SW480 (cell line): ENCODE results near the gene OR11H1.
"Not testable (repeated sequence)": the region's sequence is repeated elsewhere in the genome, so short reads cannot be mapped to it uniquely, and the experiment has no call there.

ENCODE experiments used
- DNase-seq: peaks from one replicate; pipeline ENCODE4 v3.0.0-alpha.2; 2016; ENCODE audit warnings: low spot score

Gene OR11H1

GRCh38 chr22:15527892-15528291, at the start of gene OR11H1:
OR11H1 (plus strand) TSS chr22:15528192; CDS start chr22:15528192, 0 bp downstream.
- DNase-seq: not testable (repeated sequence)

GRCh38 chr22:15509967-15510366, 18.0 kb upstream of the OR11H1 start:
- DNase-seq: not testable (repeated sequence)

- DNase-seq: not testable (repeated sequence)
Measured at GRCh38 chr22:15515896-15516295, 12.1 kb upstream of the OR11H1 start.

- DNase-seq: not testable (repeated sequence)
Measured at GRCh38 chr22:15553767-15554166, 25.8 kb downstream of the OR11H1 start.

GRCh38 chr22:15563461-15563860, 35.5 kb downstream of the OR11H1 start:
- not testable (repeated sequence) for DNase-seq

- DNase-seq: not testable (repeated sequence)
Measured at GRCh38 chr22:15565063-15565462, 37.1 kb downstream of the OR11H1 start.
